GM21576 (cell line): ENCODE data around the gene PRAME.
"Not testable (repeated sequence)": the region's sequence is repeated elsewhere in the genome, so short reads cannot be mapped to it uniquely, and the experiment has no call there.

Experiments used
- ATAC-seq: cut with Tn5 transposase; IDR thresholded peaks from one replicate; pipeline ENCODE4 v1.9.1; 2021; ENCODE audit warnings: mild to moderate bottlenecking, moderate library complexity; ENCODE audit not compliant: unreplicated experiment

The PRAME gene

DNA sequence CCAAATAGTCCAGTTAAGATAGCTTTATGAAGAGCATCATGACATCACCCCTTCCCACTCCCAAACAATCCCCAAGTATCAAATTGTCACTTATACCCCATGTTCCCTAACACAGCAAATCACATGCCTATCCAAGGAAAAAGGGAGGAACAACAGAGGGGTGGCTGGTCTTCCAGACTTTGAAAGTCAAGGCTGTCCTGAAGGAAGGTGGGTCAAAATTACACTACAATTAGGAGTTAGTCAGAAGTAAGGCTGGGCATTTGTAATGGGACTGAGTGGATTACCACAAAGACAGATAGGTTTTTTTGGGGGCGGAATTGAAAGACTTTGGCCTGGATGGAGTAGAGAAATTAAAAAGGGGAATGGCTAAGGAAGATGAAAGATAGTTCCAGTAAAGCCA, 5.9 kb downstream of the PRAME start:
- ATAC-seq = no peak

DNA sequence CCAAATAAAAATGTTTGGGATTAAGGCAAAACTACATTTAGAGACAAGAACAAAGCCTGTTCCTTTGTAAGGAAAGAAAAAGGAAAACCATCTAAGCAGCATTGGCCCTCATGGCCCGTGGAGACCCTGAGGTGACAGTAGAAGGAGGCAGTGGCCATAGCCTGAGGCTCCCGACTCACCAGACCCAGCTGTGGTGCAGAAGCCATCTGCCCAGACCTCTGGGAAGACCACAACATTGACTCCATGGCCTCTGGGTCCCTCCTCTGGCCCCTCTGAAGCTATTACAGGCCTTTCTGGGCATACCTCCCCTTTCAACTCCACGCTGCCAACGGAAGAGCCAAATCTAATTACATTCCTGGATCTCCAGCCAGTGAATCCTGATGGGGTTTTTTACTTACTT, 6.4 kb downstream of the PRAME start:
- ATAC-seq = no peak

DNA sequence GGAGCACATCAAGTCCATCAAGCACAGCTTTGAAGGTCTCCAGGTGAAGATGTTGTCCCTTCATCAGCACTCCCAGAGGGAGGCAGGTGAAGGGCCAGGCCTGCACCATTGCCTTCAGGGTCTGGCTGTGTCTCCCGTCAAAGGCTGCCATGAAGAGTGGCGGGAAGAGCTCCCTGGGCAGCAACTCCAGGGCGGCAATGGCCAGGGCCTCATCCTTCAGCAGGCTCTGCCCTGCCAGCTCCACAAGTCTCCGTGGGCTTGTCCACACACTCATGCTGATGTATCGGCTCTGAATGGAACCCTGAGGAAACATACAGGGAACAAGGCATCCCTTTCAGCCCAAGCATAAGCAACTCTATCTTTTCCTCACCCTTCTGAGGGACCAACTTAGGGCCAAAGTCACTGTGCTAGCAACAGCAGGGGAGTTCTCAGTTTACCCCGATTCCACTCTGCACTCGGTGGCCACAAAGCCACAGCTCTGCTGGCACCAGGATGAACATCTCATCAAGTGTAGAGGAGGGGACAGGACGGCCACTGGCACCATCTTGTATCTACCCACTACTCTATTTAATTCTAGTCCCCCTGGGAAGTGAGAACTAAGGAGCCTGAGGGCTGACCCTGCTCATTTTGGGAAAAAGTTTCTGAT, 8.2 kb downstream of the PRAME start:
- no peak for ATAC-seq

DNA sequence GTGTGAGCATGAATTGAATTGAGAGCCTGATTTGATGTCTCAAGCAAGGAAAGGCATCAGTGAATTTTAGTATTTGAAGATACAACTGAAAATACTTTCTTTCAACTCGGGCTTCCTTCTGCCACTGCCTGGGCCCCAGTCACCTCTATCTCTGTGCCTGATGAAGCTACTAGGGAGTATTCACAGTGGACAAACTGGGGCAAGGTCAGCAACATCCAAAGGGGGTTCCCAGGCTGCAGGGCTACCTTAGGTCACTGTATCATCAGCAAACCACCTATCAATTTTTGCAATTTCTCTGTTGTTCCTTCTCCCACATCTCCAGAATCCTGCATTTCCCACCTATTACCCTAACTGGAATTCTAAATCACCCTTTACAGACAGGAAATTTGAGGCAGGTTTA, 10.2 kb downstream of the PRAME start:
- ATAC-seq = no peak

DNA sequence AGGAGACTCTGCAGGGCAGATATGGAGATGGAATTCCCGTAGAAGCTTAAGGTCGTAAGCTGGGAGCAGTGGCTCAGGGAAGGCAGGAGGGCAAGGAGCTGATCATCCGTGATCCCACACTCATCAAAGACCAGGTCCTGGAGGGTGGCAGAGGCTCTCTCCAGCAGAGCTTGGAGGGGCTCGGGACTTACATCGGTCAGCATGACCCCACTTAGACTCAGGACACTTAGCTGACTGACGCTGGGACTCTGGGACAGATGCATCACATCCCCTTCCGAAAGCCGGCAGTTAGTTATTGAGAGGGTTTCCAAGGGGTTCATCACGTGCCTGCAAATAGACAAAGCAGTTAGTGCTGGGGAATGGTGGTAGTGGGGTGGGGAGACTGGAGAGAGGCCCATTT, 10.7 kb downstream of the PRAME start:
- no peak for ATAC-seq

DNA sequence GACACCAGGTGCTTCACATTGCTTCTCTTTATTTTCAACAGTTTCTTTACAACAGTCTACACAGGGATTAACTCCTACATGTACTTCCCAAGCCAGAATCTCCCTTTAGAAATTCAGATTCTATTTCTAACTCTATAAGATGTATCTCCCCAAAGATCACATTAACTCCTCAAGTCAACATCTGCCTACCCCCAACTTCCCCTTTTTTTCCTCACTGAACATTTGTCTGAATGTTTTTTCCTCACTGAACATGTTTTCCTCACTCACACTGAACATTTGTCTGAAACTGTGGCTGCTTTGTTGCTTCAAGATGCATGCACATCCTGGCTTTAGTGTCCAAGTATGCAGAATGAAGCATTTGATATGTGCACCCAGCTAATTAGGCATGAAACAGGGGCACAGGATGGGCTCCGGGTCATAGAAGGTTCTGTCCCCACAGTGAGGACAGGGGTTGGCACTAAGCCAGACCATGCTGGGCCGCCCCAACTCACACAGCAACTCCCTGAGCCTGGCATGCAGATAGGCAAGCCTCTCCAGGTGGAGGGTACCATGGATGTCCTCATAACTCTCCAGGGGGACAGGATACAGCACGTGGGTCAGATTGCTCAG, 11.3 kb downstream of the PRAME start:
- ATAC-seq = no peak

DNA sequence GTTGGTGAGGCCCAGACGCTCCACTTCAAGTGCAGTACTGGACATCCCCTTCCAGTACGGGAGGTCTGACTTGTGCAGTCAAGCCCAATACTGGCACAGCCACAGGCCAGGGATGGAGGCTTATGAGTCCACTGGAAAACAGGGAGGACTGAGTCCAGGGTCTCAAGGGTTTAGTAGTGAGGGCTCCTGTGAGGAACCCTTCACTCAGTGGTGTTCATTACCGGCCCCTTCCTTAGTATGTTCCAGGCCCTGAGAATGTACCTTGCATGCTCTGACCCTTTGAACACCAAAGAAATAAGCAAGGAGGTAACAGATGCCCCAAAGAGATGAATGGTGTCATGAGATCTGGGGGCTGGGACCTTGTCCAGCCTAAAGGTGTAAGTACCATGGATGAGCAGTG, 11.8 kb downstream of the PRAME start:
- ATAC-seq = no peak

DNA sequence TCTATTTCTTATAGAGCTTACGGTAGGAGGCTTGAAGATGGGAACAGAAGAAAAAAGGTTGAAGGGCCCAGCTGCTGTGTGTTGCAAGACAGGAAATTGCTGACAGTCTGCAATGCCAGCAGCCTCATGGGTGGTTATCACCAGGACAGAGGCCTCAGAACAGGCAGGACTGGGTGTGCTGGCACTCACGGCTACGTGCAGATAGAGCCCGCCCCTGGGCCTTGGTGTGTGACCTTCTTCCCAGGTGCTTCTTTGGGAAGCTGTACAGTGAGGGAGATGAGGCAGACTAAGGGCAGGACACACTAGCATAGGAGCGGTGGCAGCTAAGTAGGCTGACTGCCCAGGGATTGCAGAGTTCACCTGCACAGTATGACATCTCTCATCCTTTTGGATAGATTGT, 12.6 kb downstream of the PRAME start:
- no peak for ATAC-seq

DNA sequence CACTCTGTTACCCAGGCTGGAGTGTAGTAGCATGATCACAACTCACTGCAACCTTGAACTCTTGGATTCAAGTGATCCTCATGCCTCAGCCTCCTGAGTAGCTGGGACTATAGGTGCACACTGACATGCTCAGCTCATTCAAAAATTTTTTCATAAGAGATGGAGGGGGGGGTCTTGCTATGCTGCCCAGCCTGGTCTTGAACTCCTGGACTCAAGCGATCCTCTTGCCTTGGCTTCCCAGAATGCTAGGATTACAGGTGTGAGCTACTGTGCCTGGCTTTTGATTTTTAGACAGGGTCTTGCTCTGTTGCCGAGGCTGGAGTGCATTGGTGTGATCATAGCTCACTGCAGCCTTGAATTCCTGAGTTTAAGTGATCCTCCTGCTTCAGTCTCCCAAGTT, 14.0 kb downstream of the PRAME start:
- no peak for ATAC-seq

DNA sequence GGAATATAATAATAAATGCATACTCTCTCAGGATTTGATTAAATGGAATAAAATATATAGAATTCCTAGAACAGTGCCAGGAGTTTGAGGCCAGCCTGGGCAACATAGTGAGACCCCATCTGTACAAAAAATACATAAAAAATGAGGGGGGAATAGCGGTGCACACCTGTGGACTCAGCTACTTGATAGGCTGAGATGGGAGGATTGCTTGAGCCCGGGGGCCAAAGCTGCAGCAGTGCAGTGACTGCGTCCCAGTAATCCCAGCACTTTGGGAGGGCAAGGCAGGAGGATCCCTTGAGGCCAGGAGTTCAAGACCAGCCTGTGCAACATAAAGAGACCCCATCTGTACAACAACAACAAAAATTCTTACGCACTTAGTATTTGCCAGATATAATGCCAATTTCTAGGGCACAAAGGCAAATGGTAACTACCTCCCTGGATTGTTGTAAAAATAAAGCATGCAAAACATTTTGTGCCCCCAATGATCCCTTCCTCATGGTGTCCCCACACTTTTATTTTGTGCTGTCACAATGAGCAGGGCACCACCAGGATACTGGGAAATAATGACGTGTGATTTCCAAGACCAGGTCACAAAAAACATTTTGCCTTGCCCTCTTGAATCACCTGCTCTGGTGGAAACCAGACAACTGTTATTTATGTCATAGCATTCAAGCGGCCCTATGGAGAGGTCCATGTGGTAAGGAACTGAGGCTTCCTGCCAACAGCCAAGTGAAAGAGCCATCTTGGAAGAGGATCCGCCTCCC, 20.7 kb downstream of the PRAME start:
- no peak for ATAC-seq

DNA sequence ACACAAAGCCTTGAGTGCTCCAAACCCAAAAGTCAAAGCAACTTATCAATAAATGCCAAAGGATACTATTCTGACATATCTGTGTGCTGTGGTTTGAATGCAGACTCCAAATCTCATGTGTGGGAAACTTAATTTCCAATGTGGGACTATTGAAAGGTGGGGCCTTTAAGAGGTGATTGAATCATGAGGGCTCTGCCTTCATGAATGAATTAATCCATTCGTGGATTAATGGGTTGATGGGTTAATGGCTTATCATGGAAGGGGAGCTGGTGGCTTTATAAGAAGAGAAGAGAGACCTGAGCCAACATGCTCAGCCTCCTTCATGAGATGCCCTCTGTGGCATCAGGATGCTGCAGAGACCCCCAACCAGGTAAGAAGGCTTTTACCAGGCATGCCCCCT, 22.1 kb downstream of the PRAME start:
- no peak for ATAC-seq

DNA sequence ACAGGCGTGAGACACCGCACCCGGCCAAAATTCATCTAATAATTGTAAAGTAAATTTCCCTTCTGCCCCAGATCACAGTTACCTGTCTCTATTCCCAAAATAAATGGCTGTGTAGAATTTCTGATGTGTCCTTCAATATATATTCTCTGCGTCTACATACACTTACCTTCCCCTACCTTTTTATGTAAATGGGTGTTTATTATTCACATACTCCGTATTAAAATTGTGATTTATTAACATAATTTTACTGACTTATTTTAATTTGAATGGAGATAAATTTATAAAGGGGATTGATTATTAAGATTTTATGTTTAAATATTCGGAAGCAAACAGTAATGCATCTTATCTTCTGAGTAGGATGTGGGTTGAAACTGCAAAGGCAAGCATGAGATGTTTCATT, 22.6 kb downstream of the PRAME start:
- no peak for ATAC-seq

DNA sequence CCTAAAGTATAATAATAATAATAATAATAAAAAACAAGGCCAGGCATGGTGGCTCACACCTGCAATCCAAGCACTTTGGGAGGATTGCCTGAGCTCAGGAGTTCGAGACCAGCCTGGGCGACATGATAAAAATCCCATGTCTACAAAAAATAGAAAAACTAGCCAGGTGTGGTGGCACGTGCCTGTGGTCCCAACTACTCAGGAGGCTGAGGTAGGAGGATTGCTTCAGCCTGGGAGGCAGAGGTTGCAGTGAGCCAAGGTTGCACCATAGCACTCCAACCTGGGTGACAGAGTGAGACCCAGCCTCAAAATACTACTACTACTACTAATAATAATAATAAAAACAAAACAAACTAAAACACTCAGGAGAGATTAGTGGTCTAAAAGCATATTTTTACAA, 23.4 kb downstream of the PRAME start:
- ATAC-seq = no peak

DNA sequence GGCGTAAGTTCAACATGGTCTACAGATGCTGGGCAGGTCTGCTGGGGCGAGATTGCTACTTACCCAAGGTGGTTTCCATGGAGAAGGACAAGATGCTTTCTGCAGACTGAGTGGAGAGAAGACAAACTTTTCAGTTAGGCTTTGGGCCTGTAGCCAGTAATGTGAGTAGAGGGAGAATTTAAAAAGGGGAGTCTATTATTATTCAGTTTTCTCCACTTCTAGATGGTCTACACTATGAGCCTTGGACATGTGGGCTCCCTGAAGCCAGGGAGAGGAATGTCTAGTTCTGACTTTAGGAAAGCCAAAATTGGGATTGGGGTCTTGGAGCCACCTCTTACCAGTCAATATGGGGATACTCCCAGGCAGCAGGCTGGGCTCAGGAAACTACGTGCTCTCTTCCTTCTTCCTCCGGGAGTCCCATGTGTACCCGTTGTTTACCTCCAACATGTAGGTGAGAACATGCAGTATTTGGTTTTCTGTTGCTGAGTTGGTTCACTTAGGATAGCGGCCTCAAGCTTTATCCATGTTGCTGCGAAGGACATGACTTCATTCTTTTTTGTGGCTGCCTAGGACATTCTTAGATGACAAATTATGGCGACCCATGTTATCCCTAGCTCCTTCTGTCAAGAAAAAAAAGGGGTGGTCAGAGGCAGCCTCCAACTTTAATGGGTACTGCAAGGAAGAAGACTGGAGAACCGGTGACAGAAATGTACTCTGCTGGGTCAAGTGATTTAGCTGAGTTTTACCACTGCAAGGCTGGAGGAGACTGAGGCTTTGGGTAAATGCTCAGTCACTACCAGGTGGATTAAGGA, 24.3 kb downstream of the PRAME start:
- no peak for ATAC-seq

DNA sequence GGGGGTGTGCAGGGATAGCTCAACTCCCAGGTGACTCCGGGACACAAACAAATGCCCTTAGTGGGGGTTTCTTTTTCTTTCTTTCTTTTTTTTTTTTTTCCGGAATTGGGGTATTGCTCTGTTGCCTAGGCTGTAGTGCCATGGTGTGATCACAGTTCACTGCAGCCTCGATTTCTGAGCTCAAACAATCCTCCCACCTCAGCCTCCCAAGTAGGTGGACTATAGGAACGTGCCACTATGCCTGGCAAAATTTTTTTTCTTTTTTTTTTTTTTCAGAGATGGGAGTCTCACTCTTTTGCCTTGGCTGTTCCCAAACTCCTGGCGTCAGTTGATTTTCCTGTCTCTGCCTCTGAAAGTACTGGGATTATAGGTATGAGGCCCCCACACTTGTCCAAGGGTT, 25.2 kb downstream of the PRAME start:
- ATAC-seq = no peak

DNA sequence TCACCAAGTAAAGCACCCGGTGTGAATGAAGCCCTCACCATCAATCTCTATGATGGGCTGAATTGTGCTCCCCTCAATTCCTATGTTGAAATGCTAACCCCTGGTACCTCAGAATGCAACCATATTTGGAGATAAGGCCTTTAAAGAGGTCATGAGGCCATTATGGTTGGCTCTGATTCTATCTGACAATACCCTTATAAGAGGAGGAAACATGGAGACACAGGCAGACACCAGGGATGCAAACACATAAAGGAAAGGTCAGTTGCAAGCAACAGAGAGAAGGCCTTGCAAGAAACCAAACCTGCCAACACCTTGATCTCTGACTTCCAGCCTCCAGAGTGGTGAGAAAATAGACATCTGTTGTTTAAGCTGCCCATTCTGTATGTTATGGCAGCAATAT, 25.6 kb downstream of the PRAME start:
- no peak for ATAC-seq

DNA sequence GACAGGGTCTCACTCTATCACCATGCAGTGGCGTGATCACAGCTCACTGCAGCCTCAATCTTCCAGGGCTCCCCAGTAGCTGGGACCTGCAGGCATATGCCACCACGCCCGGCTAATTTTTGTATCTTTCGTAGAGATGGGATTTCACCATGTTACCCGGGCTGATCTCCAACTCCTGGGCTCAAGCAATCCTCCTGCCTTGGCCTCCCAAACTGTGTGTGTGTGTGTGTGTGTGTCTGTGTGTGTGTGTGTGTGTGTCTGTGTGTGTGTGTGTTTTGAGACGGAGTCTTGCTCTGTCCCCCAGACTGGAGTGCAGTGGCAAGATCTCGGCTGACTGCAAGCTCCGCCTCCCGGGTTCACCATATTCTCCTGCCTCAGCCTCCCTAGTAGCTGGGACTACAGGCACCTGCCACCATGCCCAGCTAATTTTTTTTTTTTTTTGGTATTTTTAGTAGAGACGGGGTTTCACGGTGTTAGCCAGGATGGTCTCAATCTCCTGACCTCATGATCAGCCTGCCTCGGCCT, 26.5 kb downstream of the PRAME start:
- ATAC-seq = not testable (repeated sequence)

DNA sequence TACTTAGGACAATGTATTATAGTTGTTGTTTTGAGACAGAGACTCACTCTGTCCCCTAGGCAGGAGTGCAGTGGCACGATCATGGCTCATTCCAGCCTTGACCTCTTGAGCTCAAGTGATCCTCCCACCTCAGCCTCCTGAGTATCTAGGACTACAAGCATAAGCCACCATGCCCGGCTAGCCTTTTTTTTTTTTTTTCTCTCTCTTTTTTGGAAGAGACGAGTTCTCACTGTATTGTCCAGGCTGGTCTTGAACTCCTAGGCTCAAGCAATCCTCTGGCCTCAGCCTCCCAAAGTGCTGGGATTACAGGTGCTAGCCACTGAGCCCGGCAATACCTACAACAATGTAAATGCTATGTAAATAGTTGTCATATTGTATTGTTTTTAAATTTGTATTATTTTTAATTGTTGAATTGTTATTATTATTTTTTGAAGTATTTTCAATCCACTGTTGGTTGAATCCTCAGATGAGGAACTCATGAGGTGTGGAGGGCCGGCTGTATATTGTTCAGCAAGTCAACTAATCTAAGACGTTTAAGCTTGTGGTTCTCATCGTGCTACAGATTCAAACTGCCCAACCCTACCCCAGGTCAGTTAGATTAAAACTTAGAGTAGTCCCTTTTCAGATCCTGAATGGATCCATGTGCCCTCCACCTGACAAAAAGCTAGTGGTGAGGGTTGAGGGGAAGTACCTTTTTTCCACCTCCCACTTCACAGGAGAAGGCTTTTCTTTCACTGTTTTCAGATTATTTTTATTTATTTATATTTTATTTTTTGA, 27.1 kb downstream of the PRAME start:
- ATAC-seq = no peak

DNA sequence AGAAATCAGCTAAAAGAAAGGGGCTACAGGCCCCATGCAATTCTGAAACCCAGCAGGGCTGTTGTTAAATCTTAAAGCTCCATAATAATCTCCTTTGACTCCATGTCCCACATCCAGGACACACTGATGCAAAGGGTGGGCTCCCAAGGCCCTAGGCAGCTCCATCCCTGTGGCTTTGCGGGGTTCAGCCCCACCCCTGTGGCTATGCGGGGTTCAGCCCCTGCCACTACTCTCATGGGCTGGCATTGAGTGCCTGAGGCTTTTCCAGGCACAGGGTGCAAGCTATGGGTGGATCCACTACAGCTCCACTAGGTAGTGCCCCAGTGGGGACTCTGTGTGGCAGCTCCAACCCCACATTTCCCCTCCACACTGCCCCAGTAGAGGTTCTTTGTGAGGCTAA, 30.3 kb downstream of the PRAME start:
- no peak for ATAC-seq

DNA sequence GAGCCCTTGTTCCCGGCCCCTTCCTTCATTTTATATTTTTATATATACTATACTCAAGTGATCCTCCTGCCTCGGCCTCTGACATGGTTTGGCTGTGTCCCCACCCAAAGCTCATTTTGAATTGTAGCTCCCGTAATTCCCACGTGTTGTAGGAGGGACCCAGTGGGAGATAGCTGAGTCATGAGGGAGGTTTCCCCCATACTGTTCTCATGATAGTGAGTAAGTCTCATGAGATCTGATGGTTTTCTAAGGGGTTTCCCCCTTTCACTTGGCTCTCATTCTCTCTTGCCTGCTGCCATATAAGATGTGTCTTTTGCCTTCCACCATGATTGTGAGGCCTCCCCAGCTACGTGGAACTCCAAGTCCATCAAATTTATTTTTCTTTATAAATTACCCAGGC, 31.8 kb downstream of the PRAME start:
- ATAC-seq = no peak
